Measurements from ENCODE around the gene THAP4.
"Not testable (repeated sequence)": the region's sequence is repeated elsewhere in the genome, so short reads cannot be mapped to it uniquely, and the experiment has no call there.

Gene THAP4

DNA sequence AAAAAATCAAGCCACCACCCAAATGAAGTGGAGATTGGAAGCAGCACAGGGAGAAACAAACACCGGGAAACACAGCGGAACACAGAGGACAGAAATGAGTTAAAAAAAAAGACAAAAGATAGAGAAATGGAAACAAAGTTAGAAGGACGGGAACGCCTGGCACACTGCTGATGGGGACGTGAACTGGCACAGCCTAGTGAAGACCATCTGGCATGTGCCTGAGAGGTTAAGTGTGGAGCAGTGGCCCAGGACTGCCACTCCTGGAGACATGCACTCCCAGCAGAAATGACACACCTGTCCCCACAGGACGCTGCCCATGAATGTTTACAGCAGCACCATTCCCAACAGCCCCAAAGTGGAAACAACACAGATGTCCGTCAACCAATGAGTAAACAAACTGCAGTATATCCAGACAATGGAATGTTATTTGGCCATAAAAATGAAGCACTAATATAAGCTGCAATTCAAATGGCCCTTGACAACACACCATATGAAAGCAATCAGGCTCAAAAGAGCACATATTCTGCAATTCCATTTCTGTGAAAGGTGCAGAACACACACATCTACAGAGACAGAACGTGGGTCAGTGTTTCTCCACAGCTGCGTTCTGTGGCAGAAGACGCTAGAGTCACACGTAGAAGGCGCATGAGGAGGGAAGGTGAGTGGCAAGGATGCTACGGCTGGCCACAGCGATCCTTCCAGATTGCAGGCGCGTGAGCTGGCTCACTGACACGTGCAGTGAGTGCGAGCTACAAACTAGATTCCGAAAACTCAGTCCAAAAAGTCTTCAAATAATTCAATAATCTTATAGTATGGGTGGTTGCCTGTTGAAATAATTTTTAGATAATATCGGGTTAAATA is 24.6 kb downstream of the THAP4 start:
- DNase-seq (ENCODE audit: low spot score), result no peak

DNA sequence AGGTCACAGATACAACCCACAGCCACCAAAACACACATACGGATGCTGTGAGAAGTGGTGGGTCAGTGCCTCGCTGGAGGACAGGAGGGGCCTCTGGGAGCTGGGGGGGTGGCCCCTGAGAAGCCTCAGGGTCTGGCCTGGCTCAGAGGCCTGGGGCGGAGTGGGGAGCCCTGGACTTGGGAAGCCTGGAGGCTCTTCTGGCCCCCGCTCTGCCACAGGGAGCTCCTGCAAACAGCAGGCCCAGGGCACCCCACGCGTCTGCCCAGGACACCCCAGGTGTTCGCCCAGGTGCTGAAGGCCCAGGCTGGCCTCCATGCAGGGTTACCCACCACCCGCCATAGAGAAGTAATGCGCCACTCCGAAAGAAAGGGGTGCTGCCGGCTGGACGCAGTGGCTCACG is 25.9 kb downstream of the THAP4 start:
- DNase-seq (ENCODE audit: low spot score), result no peak

DNA sequence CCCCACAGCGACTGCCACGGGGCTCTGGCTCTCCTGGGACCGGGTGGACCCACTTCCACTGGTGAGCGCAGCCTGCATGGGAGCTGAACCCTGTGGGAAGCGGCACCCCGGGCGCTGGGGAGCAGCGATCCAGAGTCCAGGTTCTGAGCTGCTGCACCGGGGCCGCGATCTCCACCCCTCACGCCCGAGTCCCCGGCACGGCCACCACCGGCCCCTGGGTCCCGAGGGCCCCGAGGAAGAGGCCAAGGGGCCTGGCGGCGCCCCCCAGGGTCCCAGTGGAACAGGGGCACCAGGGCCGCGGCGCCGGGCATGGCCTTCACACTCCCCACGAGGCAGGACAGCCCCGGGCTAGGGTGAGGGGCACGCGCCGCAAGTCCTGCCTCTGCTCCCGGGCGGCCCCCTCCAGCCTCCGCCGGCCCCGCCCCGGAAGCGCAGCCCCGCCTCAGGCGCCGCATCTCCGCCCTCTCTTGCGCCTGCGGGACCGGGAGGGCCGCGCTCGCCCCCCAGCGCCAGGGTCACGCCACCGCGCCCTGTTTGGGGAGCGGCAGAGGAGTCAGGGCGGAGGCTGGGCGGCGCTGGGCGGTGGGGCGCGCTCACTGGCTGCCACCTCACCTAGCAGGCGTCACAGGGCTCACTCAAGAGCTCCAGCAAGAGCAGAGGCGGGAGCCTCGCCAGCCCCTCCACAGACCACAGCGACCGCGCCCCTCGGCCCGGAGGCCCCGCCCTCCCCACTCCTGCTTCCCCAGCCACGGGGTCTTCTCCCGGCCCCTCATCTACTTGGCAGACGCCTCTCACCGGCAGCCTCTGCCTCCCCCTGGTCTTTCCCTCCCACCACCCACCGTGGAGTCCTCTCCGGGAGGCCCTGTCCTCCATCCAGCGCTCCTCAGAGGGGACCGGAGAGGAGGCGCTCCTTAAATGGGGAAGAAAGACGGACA is 26.8 kb downstream of the THAP4 start:
- DNase-seq (ENCODE audit: low spot score), result peak; percentile 92

DNA sequence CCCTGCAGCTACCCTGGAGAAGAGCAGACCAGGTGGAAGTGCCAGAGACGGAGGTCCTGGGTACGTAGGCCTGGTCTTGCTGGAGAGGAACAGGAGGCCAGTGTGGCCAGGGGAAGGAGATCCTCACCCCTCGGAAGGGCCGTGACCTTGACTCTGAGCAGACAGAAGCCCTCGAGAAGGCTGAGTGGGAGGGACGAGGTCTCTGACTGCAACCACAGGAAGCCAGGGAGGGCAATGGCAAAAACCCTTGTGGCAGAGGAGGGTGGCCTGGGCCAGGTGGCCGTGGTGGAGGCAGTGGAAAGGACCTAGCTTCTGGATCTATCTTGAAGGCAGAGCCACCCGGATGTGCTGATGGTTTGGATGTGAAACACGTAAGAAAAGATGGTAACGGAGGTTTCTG is 28.1 kb downstream of the THAP4 start:
- no peak for DNase-seq (ENCODE audit: low spot score)

DNA sequence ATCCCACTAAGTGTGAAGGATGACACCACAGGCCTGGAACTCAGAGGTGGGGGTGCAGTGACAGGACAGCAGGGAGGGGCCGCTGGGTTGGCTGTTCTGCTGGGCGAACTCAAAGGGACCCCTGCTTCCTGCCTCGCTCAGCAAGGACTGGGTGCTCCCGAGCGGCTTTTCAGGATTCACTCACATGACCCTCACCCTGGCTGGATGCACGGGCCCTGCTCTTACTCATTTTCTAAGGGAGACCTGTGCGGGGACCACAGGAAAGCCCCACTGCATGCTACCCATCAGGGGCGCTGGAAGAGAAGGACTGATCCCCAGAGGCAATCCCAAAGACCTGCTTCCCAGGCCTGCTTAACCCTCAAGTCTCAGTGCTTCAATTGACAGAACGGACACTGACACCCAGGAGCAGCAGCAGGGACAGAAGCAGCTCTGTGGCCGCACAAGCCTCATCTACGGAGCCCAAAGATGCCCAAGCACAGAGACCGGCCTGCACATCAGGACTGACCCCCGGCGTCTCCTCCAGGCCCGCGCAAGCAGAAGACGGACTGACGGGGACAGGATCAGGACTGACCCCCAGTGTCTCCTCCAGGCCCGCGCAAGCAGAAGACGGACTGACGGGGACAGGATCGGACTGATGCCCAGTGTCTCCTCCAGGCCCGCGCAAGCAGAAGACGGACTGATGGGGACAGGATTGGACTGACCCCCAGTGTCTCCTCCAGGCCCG is 29.6 kb downstream of the THAP4 start:
- no peak for DNase-seq (ENCODE audit: low spot score)

DNA sequence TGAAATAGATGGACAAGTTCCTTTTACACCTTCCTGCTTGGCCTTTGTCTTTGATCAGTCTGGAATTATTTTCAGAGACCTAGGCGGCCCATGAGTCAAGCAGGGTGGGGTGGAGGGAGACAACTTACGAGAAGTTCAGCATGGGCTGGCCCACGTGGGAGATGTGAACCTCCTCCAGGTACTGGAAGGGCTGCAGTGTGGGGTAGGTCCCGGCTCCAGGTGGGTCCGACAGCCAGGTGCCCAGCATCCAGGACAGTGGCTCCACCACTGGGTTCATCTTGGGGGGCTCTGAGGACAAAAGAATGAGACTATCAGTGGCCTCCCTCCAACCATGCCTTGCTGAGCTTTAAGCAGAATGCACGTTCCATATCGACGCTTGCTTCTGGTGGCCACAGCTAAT is 30.8 kb downstream of the THAP4 start:
- DNase-seq (ENCODE audit: low spot score), result no peak

DNA sequence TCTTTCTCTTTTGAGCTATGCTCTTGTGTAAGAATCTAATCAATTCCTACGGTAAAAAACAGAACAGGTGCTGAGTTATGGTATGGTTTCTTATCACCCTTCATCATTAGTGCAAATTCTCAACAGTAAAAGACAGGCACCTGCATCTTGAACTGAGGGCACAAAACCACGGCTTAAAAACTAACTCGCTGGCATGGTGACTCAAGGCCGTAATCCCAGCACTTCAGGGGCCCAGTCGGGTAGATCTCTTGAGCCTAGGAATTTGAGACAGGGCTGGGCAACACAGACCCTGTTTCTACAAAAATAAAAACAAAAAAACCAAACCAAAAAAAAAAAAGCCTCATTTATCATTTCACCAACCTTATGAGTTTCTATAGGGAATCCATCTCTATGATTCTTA is 33.3 kb downstream of the THAP4 start:
- DNase-seq (ENCODE audit: low spot score), result peak; percentile 19

DNA sequence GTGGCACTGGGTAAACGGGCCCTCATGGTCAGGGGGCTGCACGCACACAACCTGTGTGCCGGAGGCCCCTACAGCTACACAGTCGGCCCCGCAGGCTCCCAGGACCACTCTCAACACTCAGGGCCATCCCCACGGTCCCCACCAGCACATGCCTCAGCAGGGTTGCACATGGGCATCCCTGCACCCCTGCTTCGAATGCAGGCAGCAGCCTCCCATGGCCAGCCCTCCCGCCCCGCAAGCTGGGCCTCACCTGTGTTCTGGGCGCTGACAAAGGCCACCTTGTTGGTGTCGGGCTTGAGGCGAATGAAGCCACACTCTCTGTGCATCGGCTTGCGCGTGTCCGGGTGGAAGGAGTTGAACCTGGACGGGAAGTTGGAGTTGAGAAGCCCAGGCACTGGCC is 34.2 kb downstream of the THAP4 start:
- DNase-seq (ENCODE audit: low spot score), result no peak

DNA sequence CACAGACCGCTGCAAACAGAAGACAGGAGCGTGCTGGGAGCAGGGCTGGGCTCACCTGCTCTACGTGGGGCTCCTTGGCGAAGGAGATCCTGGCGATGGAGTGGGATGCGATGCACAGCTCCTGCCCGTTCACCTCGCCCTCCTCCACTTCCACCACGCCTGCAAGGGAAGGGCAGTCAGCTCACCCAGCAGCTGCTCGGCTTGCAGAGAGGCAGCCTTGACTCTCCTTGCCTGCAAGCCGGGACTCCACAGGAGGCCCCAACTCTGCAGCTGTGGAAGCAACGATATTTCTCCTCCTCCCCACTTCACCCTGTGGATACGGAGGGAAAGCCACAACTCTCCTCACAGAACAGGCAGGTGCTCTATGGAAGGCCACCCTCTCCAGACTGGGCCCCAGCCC is 35.1 kb downstream of the THAP4 start:
- DNase-seq (ENCODE audit: low spot score), result no peak

DNA sequence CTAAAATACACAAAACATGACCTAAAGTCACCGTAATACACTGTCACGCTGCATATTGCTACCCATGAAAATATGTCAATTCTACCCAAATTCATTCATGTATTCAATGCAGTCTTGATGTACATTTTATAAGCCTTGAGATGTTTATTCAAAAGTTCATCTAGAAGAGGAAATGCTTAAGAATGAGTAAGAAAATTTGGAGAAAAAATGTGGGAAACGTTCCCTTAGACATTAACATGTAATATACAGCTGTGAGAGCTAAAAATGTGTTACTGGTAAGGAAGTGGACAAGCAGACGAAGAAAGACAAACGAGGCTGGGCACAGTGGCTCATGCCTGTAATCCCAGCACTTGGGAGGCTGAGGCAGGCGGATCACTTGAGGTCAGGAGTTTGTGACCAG is 37.3 kb downstream of the THAP4 start:
- no peak for DNase-seq (ENCODE audit: low spot score)

DNA sequence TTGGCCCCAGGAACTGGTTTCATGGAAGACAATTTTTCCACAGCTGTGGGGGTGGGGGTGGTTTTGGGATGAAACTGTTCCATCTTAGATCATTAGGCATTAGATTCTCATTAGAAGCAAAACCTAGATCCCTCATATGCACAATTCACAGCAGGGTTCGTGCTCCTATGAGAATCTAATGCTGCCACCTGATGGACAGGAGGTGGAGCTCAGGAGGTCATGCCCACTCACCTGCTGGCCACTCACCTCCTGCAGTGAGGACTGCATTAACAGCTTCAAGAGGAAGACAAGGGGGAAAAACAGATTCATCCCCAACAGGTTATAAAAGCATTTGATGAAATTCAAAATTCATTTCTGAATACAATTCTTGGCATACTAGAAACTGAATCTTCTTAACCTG is 38.5 kb downstream of the THAP4 start:
- DNase-seq (ENCODE audit: low spot score), result peak; percentile 42

DNA sequence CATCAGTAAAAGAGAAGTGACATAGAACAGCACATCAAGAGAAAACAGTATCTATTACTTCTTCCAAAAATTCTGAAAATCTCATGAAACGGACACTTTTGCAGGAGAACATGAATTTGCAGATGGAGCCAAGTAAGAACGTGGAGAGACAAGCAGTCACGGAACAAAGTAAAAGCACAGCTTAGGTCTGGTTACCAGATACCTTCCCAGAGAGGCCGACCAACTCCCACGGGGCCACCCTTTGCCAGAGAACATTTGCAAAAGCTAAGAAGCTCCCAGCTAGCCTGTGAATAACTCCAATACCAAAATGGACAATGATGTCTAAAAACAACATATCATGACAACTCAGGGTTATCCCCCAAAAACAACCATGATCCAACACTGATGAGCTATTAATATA is 38.9 kb downstream of the THAP4 start:
- DNase-seq (ENCODE audit: low spot score), result no peak

DNA sequence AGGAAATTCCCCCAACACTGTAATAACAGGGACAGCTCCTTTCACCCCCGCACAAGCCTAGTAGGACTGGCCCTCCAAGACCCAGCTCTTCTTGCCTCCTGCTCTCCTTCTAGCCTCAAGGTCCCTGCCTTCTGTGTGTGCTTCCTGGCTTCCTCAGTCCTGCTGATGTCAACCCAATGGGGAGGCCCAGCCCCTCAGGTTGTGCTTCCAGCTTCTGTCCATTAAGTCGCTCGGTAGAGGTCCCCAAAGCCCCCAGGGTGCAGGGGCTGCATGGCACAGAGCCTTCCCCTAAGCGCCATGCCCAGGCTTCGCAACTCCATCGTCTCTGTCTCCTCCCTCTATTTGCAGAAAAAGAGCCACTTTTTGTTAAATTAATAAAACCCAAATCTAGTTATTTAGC is 39.4 kb downstream of the THAP4 start:
- DNase-seq (ENCODE audit: low spot score), result no peak

DNA sequence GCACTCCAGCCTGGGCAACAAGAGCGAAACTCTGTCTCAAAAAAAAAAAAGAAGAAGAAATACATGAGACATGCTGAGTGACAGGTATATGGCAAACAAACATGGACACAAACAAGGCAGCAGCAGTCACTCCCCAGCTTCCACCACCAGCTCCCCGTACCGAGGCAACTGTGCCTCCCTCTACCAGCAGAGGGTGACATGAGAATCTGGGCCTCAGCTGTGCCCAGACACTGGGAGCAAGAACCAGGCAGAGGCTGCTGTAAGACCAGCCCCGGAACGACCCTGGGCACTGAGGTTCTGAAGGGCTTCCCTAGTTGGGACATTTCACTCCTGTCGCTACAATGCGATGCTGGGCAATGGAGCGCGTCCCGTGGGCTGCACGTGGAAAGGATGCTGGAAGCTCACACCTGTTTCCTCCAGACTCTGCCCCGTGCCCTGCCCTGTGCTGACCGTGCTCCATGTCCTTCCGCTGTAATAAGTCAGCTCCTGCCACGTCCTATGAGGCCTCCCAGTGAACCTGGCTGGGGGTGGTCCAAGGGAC is 41.3 kb downstream of the THAP4 start:
- peak; percentile 17 for DNase-seq (ENCODE audit: low spot score)

DNA sequence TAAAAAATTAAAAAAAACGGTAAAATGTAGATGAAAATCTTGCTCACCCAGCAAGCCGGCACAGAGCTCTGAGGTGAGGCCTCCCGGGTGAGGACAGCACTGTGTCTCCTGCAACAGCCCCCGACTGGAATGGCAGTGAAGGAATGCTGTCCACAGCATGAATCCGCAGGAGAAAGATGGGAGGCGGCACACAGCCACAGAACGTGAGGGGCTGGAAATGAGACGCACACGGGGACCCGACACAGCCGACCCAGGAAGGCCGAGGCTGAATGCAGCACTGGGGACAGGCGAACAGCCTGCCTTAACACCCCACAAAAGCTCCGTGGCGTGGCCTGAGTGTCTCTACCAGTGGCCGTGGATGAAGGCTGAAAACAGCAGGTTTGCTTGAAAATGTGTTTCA is 43.7 kb downstream of the THAP4 start:
- DNase-seq (ENCODE audit: low spot score), result no peak

DNA sequence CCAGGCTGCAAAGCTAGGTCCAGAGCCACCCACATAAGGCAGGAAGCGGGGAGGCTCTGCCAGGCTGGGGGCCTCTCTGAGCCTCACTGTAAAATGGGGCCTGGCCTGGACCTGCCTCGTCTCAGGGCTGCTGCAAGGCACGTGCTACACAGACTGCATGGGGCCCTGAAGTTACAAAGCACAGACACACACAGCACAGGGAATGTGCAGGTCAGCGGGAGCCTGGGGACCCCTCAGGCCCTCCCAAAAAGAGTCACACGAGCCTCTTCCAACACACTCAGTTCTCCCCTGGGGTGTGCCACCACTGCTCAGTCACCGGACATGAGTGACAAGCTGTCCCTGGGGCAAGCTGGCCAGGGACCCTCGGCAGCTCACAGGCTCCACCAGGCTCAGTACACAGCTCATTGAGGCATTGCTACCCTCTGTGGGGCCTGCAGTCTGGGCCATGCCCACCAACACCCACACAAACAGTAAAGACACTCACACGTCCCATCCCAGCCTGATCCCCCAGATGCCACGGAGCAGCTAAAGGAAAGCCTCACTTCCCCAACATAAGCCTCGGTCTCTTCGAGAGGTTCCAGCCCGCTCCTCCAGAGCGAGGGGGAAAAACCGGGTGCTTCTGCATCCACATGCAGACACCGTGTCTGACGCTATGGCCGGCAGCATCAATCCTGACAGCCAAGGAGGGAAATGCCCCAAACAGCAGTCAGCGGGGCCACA is 44.7 kb downstream of the THAP4 start:
- no peak for DNase-seq (ENCODE audit: low spot score)

DNA sequence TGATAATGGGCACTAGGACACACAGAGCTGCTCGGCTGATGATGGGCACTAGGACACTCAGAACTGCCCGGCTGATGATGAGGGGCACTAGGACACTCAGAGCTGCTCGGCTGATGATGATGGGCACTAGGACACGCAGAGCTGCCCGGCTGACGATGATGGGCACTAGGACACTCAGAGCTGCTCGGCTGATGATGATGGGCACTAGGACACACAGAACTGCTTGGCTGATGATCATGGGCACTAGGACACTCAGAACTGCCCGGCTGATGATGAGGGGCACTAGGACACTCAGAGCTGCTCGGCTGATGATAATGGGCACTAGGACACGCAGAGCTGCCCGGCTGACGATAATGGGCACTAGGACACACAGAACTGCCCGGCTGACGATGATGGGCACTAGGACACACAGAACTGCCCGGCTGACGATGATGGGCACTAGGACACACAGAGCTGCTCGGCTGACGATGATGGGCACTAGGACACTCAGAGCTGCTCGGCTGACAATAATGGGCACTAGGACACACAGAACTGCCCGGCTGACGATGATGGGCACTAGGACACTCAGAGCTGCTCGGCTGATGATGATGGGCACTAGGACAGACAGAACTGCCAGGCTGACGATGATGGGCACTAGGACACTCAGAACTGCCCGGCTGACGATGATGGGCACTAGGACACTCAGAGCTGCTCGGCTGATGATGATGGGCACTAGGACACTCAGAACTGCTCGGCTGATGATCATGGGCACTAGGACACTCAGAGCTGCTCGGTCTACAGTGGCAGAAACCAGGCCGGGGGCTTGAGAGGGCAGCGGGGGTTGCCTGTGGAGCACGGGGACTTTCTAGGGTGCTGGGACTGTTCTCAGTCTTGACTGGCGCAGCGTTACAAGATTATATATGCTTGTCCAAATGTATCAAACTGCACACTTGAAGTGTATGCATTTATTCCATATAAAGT is 46.2 kb downstream of the THAP4 start:
- not testable (repeated sequence) for DNase-seq (ENCODE audit: low spot score)

DNA sequence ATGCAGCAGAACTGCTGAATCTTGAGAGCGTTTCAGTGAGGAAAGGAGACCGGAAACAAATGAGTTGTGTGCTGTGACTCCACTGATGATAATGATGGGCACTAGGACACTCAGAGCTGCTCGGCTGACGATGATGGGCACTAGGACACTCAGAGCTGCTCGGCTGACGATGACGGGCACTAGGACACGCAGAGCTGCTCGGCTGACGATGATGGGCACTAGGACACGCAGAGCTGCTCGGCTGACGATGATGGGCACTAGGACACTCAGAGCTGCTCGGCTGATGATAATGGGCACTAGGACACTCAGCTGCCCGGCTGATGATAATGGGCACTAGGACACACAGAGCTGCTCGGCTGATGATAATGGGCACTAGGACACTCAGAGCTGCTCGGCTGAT is 47.1 kb downstream of the THAP4 start:
- not testable (repeated sequence) for DNase-seq (ENCODE audit: low spot score)

DNA sequence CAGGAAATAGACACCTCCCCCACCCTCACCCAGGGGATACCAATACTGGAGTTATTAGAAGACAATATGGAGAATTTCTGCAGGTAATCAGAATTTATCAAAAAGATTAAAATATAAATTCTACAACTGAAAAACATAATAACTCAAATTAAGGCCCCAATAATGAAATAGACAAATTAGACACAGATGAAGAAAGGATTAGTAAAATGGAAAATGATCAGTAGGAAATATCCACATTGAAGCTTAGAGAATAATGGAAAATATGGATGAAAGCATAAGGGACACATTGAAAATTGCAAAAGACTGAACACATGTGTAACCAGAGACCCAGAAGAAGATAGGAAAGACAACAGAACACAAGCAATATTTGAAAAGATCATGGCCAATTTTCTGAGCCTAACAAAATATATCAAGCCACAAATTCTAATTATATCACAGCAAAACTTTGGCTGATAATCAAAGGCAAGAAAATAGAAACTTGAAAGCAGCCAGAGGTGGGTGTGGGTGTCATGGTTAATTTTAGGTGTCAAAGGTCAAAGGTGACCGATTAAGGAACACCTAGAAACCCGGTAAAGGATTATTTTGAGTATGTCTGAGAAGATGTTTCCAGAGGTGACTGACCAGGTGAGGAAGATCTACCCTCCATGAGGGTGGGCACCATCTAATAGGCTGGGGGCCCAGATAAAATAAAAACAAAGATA is 50.2 kb downstream of the THAP4 start:
- no peak for DNase-seq (ENCODE audit: low spot score)

DNA sequence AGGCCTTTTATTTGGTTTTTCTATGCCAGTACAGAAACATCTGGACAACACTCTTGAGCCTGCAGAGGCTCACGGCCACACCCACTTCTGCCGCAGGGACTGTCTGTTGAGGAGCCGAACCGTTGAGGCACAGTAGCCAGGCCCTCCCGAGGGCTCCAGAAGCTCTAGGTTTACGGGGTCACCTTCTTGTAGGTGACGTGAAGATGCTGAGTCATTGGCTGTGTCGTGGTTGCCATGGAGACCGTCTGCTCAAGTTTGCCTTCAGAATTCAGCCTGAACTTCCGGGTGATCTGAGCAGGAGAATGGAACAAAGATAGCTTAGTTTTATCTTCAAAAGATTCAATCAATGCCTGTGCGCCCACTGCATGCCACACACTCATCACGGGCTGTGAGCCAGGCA is 52.5 kb downstream of the THAP4 start:
- DNase-seq (ENCODE audit: low spot score), result peak; percentile 65
